HL-60 (cell line): ENCODE measurements around the gene BROX.

ENCODE experiments used
- TF ChIP-seq, protein P1 (sequence below): IDR thresholded peaks from one replicate; pipeline ENCODE4 v1.5.1; 2011; ENCODE audit warnings: low read length, control low read depth, inconsistent platforms; ENCODE audit not compliant: insufficient read depth
- TF ChIP-seq, protein P2 (sequence below): IDR thresholded peaks from 2 replicates; pipeline ENCODE4 v1.6.1; 2012; ENCODE audit warnings: low read depth; ENCODE audit not compliant: insufficient replicate concordance

DNA sequence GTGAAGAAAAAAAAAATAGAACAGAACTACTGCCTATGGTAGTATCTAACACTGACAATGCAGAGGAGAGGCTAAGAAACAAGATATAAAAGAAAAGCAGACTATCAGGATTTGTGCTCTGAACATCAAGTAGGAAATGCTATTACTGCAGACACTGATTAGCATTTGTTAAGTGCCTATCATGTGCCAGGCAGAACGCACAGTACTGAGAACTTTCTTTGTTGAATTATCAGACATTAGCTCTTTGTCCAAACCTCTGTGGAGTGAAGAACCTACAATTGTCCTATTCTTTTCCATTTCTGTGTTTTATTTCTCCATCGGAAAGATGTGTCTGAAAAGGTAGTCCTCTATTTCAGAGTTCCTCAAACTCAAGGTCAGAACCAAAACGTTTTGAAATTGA, 72.0 kb downstream of the BROX start:
- TF ChIP-seq, protein P1, sequence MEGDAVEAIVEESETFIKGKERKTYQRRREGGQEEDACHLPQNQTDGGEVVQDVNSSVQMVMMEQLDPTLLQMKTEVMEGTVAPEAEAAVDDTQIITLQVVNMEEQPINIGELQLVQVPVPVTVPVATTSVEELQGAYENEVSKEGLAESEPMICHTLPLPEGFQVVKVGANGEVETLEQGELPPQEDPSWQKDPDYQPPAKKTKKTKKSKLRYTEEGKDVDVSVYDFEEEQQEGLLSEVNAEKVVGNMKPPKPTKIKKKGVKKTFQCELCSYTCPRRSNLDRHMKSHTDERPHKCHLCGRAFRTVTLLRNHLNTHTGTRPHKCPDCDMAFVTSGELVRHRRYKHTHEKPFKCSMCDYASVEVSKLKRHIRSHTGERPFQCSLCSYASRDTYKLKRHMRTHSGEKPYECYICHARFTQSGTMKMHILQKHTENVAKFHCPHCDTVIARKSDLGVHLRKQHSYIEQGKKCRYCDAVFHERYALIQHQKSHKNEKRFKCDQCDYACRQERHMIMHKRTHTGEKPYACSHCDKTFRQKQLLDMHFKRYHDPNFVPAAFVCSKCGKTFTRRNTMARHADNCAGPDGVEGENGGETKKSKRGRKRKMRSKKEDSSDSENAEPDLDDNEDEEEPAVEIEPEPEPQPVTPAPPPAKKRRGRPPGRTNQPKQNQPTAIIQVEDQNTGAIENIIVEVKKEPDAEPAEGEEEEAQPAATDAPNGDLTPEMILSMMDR = no peak
- TF ChIP-seq, protein P2, sequence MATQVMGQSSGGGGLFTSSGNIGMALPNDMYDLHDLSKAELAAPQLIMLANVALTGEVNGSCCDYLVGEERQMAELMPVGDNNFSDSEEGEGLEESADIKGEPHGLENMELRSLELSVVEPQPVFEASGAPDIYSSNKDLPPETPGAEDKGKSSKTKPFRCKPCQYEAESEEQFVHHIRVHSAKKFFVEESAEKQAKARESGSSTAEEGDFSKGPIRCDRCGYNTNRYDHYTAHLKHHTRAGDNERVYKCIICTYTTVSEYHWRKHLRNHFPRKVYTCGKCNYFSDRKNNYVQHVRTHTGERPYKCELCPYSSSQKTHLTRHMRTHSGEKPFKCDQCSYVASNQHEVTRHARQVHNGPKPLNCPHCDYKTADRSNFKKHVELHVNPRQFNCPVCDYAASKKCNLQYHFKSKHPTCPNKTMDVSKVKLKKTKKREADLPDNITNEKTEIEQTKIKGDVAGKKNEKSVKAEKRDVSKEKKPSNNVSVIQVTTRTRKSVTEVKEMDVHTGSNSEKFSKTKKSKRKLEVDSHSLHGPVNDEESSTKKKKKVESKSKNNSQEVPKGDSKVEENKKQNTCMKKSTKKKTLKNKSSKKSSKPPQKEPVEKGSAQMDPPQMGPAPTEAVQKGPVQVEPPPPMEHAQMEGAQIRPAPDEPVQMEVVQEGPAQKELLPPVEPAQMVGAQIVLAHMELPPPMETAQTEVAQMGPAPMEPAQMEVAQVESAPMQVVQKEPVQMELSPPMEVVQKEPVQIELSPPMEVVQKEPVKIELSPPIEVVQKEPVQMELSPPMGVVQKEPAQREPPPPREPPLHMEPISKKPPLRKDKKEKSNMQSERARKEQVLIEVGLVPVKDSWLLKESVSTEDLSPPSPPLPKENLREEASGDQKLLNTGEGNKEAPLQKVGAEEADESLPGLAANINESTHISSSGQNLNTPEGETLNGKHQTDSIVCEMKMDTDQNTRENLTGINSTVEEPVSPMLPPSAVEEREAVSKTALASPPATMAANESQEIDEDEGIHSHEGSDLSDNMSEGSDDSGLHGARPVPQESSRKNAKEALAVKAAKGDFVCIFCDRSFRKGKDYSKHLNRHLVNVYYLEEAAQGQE = no peak
